Measurements from ENCODE around the gene KRTAP5-11. TPM values are rescaled to one million over a fixed set of nuclear protein-coding genes. Genes with fewer than 3 reads are reported as not detected.
"Not testable (repeated sequence)": the region's sequence is repeated elsewhere in the genome, so short reads cannot be mapped to it uniquely, and the experiment has no call there.

KRTAP5-11 gene
- total RNA-seq, 2 experiments from 2014 or later = not detected

DNA sequence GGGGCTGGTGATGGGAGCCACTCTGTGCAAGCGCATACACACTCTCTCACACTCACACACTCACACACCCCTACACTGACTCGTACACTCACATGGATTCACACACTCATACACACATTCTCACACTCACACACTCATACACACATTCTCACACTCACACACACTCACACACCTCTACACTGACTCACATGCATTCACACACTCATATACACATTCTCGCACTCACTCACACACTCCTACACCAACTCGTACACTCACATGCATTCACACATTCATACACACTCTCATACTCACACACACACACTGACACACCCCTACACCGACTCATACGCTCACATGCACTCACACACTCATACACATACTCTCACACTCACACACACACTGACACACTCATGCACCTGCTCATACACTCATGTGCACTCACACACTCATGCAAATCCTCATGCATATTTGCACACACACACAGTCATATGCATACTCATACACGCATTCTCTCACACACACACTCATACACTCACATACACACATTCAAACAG lies 5.1 kb downstream of the KRTAP5-11 start:
- TF ChIP-seq, protein P1, sequence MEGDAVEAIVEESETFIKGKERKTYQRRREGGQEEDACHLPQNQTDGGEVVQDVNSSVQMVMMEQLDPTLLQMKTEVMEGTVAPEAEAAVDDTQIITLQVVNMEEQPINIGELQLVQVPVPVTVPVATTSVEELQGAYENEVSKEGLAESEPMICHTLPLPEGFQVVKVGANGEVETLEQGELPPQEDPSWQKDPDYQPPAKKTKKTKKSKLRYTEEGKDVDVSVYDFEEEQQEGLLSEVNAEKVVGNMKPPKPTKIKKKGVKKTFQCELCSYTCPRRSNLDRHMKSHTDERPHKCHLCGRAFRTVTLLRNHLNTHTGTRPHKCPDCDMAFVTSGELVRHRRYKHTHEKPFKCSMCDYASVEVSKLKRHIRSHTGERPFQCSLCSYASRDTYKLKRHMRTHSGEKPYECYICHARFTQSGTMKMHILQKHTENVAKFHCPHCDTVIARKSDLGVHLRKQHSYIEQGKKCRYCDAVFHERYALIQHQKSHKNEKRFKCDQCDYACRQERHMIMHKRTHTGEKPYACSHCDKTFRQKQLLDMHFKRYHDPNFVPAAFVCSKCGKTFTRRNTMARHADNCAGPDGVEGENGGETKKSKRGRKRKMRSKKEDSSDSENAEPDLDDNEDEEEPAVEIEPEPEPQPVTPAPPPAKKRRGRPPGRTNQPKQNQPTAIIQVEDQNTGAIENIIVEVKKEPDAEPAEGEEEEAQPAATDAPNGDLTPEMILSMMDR (IDR thresholded peaks at IDR 0.05) = no peak
- no peaks in the 10 kb centered on the region for H3K4me1 Mint-ChIP-seq (ENCODE audit: low read depth)
- H3K36me3 Mint-ChIP-seq (ENCODE audit: low read depth) = no peaks in the 10 kb centered on the region
- H3K4me3 ChIP-seq (ENCODE audit: low read length) = no peak overlapping the region
- no peaks in the 10 kb centered on the region for H3K9me3 ChIP-seq (ENCODE audit: control insufficient read depth in 1 of 2, insufficient read depth in 1 of 2, low read length in 2 of 2)
- no peaks in the 10 kb centered on the region for H3K9me3 Mint-ChIP-seq
- H3K36me3 ChIP-seq (ENCODE audit: insufficient read depth, low read length) = no peaks in the 10 kb centered on the region
- ChIA-PET CTCF (no interaction called here), POLR2A (no interaction called here)
- H3K27me3 Mint-ChIP-seq = peaks cover 24% of the 10 kb centered on the region
- intact Hi-C loops (cut with DNase I, micrococcal nuclease) = no loop called here
- H3K27ac Mint-ChIP-seq = no peak overlapping the region
- H3K27me3 ChIP-seq (ENCODE audit: control insufficient read depth in 1 of 2, insufficient read depth in 2 of 2, low read length in 2 of 2) = peaks cover 0 to 4% of the 10 kb centered on the region in 2 experiments
- ATAC-seq (ENCODE audit: poor library complexity) (no peak), DNase-seq (no peak)
- H3K4me1 ChIP-seq (ENCODE audit: insufficient read depth, low read length) = no peaks in the 10 kb centered on the region
- no peak overlapping the region for H3K4me3 Mint-ChIP-seq
- H3K27ac ChIP-seq (ENCODE audit: low read depth in 1 of 2, low read length in 2 of 2) = no peak overlapping the region

DNA sequence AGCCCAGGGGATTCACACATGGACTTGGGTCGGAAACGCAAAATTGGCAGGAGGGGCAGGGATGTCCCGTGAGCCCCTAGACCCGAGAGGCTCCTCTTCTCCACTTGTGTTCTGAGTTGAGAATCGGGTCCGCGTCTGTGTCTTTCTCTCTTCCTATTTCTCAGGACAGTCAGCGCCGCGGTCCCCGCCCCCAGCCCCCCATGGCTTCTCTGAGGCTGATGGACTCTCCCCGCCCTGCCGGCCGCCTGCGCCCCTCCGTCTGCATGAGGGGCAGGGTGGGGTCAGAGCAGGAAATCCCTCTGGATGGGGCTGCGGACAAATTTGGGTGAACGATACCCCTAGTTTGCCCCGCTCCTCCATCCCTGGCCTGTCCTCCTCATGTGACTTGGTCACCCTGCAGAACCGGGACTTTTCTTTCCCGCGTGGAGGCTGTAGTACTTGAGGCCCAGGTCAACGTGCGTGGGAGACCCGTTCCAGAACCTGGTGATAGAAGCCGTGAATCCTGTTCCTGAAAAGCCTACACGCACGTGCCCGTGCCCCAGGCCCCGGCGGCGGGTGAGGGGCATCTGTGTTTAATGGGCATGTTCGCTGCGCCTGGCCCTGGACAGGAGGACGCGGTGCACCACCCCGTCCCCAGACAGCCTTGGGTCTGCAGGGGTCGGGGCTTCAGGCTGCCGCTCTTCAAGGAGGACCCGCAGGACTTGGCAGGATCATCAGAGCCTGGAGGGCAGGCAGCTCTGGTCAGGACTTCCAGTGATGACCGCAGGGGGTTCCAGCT lies 5.8 kb downstream of the KRTAP5-11 start:
- H3K27ac ChIP-seq (ENCODE audit: low read depth in 1 of 2, low read length in 2 of 2); H3K27me3 ChIP-seq (ENCODE audit: control insufficient read depth in 1 of 2, insufficient read depth in 2 of 2, low read length in 2 of 2); DNase-seq; intact Hi-C loops (cut with DNase I, micrococcal nuclease); H3K4me1 Mint-ChIP-seq (ENCODE audit: low read depth); H3K4me3 ChIP-seq (ENCODE audit: low read length); CTCF ChIA-PET; H3K9me3 Mint-ChIP-seq; H3K4me3 Mint-ChIP-seq; H3K27ac Mint-ChIP-seq; H3K9me3 ChIP-seq (ENCODE audit: control insufficient read depth in 1 of 2, insufficient read depth in 1 of 2, low read length in 2 of 2); H3K36me3 ChIP-seq (ENCODE audit: insufficient read depth, low read length); POLR2A ChIA-PET; H3K36me3 Mint-ChIP-seq (ENCODE audit: low read depth); H3K4me1 ChIP-seq (ENCODE audit: insufficient read depth, low read length); ATAC-seq (ENCODE audit: poor library complexity): not testable (repeated sequence)
- peaks cover 20% of the 10 kb centered on the region for H3K27me3 Mint-ChIP-seq

DNA sequence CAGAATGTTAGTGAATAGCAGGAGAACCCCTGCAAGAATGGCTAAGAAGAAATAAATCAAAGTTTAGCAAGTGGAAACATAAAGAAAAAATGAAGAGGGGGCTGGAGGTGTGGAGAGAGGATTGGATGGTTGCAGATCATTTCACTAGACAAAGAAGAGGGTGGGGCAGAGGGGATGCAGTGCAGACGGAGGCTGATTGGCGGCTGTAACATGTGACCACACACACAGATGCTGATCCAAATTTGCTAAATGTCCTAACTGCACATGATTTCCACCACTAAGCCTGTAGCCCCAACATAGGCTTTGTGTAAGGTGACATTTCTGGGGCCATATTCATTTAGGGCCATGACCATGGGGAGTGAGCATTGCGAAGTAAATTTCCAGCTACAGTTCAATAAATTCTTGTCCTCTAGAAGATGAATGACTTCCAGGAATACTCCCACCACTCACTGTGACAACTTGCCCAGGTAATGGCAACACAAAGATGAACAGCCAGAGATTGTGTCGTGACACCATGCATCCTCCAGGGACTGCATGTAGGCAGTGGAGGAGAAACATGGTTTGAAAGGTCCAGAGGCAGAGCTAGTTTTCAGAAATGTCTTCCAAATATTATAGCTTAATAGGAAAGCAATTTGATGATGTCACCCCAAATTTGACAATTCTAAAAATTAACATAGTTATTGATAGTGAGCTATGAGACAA lies 6.8 kb downstream of the KRTAP5-11 start:
- intact Hi-C loops (cut with DNase I, micrococcal nuclease) = no loop called here
- POLR2A ChIA-PET = no interaction called here
- H3K4me3 ChIP-seq (ENCODE audit: low read length) = no peak overlapping the region
- H3K4me1 ChIP-seq (ENCODE audit: insufficient read depth, low read length) = no peaks in the 10 kb centered on the region
- Mint-ChIP-seq H3K4me3 (no peak overlapping the region), H3K36me3 (ENCODE audit: low read depth) (no peaks in the 10 kb centered on the region), H3K27me3 (peaks cover 13% of the 10 kb centered on the region), H3K4me1 (ENCODE audit: low read depth) (no peaks in the 10 kb centered on the region), H3K9me3 (no peaks in the 10 kb centered on the region), H3K27ac (no peak overlapping the region)
- no peak overlapping the region for H3K27ac ChIP-seq (ENCODE audit: low read depth in 1 of 2, low read length in 2 of 2)
- H3K36me3 ChIP-seq (ENCODE audit: insufficient read depth, low read length) = no peaks in the 10 kb centered on the region
- H3K9me3 ChIP-seq (ENCODE audit: control insufficient read depth in 1 of 2, insufficient read depth in 1 of 2, low read length in 2 of 2) = no peaks in the 10 kb centered on the region
- CTCF ChIA-PET = no interaction called here
- DNase-seq = no peak
- peaks cover 0 to 4% of the 10 kb centered on the region in 2 experiments for H3K27me3 ChIP-seq (ENCODE audit: control insufficient read depth in 1 of 2, insufficient read depth in 2 of 2, low read length in 2 of 2)
- no peak for ATAC-seq (ENCODE audit: poor library complexity)
- TF ChIP-seq, protein P1 (IDR thresholded peaks at IDR 0.05) = no peak
